ENCODE data around the gene GBP5.
"Not testable (repeated sequence)": the region's sequence is repeated elsewhere in the genome, so short reads cannot be mapped to it uniquely, and the experiment has no call there.

Gene GBP5

DNA sequence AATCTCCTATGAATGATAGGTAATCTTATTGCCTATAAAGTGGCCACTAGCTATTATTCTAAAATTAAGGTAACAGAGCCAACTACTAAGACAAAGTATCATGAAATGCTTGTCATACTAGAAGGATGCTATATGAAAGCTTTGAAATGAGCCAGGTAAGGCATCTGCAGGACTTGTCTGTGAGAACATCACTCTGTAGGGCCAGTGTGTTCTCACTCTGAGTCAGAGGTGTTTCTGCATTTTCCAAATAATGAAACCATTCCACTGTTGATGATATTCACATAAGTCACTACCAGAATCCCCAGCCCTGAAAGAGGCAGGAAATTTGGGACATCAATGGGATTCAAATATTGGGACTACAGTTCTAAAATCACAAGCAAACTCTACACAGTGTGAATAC lies 25.8 kb upstream of the GBP5 start:
- no peak overlapping the region for H3K27ac Mint-ChIP-seq (ENCODE audit: low read depth)
- ATAC-seq (replicated peaks; ENCODE audit: extremely low read depth, poor library complexity, severe bottlenecking) (no peak), DNase-seq (ENCODE audit: low spot score in 2 of 2) (no peak)
- H3K36me3 Mint-ChIP-seq (ENCODE audit: insufficient read depth) = no peaks in the 10 kb centered on the region
- peaks cover 23% of the 10 kb centered on the region for H3K4me1 Mint-ChIP-seq
- no peaks in the 10 kb centered on the region for H3K9me3 Mint-ChIP-seq
- H3K4me3 Mint-ChIP-seq = no peak overlapping the region
- no peaks in the 10 kb centered on the region for H3K27me3 Mint-ChIP-seq

DNA sequence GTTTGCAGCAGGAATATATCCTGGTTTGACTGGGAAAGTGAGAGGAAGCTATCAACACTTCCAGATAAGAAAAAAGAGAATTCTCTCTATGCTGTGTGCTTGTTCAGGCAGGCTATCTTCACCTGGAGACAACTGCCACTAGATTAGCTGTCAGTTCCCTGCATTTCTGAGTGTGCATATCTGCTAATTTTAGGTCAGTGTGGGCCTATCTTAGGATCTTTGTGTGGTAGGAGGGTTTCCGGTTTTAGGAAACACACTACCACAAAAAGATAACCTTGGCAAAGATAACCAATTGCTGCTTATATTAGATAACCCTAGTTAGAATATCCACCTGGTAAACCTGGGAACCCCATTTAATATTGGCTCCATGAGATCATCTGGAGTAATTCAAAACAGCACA lies 22.5 kb upstream of the GBP5 start:
- H3K4me1 Mint-ChIP-seq = peaks cover 21% of the 10 kb centered on the region
- H3K4me3 Mint-ChIP-seq = no peak overlapping the region
- DNase-seq (ENCODE audit: low spot score in 2 of 2) (no peak), ATAC-seq (replicated peaks; ENCODE audit: extremely low read depth, poor library complexity, severe bottlenecking) (no peak)
- no peaks in the 10 kb centered on the region for H3K27me3 Mint-ChIP-seq
- H3K27ac Mint-ChIP-seq (ENCODE audit: low read depth) = no peak overlapping the region
- H3K9me3 Mint-ChIP-seq = no peaks in the 10 kb centered on the region
- H3K36me3 Mint-ChIP-seq (ENCODE audit: insufficient read depth) = no peaks in the 10 kb centered on the region

DNA sequence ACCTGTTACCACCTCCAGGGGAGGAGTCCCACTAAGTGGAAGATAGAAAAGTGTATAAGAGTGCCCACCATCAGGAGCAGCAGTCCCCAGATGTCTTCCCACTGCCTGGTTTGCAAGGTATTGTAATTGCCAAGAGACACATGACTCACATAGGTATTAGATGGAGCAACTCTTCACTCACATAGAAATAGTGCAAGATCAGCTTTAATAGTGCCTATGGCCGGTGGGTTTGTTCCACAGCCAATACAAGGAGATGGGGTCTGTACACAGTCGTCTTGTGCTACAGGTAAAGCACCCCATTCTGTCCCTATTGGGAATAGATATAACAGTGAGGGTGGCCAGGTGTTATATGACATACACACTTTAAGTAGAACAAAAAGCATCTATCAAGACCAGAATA lies 18.6 kb upstream of the GBP5 start:
- Mint-ChIP-seq H3K4me3 (no peak overlapping the region), H3K27ac (ENCODE audit: low read depth) (no peak overlapping the region), H3K9me3 (no peaks in the 10 kb centered on the region), H3K27me3 (no peaks in the 10 kb centered on the region), H3K4me1 (peaks cover 28% of the 10 kb centered on the region), H3K36me3 (ENCODE audit: insufficient read depth) (peaks cover 5% of the 10 kb centered on the region)
- ATAC-seq (replicated peaks; ENCODE audit: extremely low read depth, poor library complexity, severe bottlenecking) = no peak
- DNase-seq (ENCODE audit: low spot score in 2 of 2) = no peak

DNA sequence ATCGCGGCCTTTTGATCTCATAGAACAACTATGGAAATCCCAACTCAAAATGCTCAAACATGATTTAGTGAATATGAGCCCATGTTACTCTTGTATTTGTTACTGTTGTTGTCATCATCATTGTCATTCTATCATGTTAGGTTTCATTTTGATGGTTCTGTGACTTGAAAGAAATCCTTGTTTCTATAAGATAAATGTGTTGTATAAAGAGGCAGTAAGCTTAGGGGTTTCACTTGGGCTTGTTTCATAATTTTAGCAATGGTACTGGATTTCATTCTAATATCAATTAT lies 15.3 kb upstream of the GBP5 start:
- no peaks in the 10 kb centered on the region for H3K9me3 Mint-ChIP-seq
- ATAC-seq (replicated peaks; ENCODE audit: extremely low read depth, poor library complexity, severe bottlenecking) (no peak), DNase-seq (ENCODE audit: low spot score in 2 of 2) (no peak)
- H3K36me3 Mint-ChIP-seq (ENCODE audit: insufficient read depth) = peaks cover 9% of the 10 kb centered on the region
- peaks cover 47% of the 10 kb centered on the region for H3K4me1 Mint-ChIP-seq
- H3K27ac Mint-ChIP-seq (ENCODE audit: low read depth) = peak overlapping the region; percentile 91
- H3K27me3 Mint-ChIP-seq = no peaks in the 10 kb centered on the region
- peak overlapping the region; percentile 71 for H3K4me3 Mint-ChIP-seq

DNA sequence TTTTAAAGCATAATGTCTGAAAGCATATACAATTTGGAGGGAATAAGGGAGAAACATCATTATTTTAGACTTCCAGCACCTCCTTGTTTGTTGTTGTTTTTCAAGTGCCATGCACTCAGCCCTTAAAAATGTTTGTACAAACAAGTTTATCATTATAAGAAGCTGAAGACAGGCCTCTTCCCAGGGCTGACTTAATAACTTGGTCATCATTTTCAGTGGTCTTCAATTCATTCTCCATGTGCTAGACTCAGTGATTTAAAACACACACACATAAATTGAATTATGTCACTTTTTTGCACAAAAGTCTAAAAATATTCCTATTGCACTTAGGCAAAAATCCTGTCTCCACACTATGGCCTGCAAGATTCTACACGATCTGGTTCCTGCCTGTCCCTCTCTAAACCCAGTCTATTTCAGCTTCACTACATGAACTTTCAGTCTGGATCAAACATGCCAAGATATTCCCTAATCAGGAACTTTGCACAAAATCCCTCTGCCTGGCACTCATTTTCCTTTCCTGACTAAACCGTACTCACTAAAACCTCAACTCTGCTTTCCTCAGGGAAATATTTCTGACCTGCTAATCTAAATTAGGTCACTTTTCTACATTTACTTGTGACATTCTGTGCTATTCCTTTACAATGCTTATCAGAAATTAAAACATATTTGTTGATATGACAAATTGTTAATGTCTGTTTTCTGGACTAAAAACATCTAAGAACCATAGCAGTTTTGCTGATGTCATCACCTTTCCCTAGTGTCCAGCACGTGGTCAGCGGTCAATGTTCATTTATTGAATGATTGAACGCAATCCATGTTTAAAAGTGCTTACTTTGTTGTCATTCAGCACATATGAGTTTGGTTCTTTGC lies 14.8 kb upstream of the GBP5 start:
- H3K27ac Mint-ChIP-seq (ENCODE audit: low read depth) = peak overlapping the region; percentile 91
- H3K36me3 Mint-ChIP-seq (ENCODE audit: insufficient read depth) = peaks cover 9% of the 10 kb centered on the region
- no peaks in the 10 kb centered on the region for H3K9me3 Mint-ChIP-seq
- ATAC-seq (replicated peaks; ENCODE audit: extremely low read depth, poor library complexity, severe bottlenecking) = no peak
- no peak for DNase-seq (ENCODE audit: low spot score in 2 of 2)
- peak overlapping the region; percentile 71 for H3K4me3 Mint-ChIP-seq
- peaks cover 47% of the 10 kb centered on the region for H3K4me1 Mint-ChIP-seq
- H3K27me3 Mint-ChIP-seq = no peaks in the 10 kb centered on the region

DNA sequence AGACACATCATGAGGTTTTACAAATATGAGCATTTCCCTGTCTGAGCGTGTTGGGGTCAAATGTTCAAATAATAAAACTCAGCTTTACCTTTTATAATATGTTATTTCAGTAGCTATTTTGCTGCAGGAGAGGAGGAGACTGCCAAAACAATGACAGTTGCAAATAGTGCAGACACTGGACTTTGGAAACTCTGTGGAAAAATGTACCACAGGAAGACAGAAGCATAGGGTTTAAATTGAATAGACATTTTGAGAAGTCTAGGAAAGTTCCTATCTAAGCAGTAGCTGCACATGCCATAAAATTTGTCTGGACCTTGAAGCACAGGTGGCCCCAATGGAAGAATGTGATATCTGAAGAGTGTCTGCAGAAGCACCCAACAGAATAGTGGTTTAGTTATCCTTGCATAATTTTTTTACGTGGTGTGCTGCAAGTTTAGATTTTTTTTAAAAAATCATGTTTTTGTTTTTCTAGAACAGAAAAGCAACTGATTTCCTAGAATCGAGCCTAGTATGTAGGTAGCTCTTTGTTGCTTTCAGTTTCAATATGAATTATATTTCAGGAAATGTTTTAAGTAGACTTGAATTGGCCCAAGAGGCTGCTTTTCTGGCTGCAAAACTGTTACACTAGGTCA lies 14.0 kb upstream of the GBP5 start:
- Mint-ChIP-seq H3K36me3 (ENCODE audit: insufficient read depth) (peaks cover 9% of the 10 kb centered on the region), H3K4me1 (peaks cover 54% of the 10 kb centered on the region), H3K4me3 (peak overlapping the region; percentile 71), H3K27ac (ENCODE audit: low read depth) (peak overlapping the region; percentile 91), H3K27me3 (no peaks in the 10 kb centered on the region), H3K9me3 (no peaks in the 10 kb centered on the region)
- ATAC-seq (replicated peaks; ENCODE audit: extremely low read depth, poor library complexity, severe bottlenecking) (peak; percentile 55), DNase-seq (ENCODE audit: low spot score in 2 of 2) (no peak)

DNA sequence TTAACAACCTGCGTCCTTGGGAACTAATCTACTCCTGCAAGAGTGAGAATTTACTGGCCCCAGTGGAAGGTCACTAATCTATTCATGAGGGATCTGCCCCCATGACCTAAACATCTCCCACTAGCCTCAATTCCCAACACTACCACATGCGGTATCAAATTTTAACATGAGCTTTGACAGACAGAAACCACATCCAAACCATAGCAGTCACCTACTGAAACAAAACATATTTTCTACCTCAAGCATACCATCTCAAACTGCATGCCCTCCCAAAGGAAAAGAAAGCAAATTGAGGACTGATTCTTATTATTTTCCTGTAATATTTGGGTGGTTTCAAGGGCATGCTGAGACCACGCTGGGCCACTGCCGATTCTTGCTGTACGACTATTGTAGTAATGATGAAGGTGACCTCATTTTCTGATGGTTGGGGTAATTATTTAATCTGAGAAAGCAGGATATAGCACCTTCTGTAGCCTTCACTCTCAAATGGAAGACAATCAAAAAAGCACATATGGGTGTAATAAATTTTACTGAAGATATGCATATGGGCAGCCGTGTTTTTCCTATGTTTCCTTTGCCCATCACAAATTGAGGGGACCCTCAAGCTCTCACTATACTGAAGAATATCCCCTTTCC lies 13.2 kb upstream of the GBP5 start:
- no peak for DNase-seq (ENCODE audit: low spot score in 2 of 2)
- H3K27ac Mint-ChIP-seq (ENCODE audit: low read depth) = peak overlapping the region; percentile 91

DNA sequence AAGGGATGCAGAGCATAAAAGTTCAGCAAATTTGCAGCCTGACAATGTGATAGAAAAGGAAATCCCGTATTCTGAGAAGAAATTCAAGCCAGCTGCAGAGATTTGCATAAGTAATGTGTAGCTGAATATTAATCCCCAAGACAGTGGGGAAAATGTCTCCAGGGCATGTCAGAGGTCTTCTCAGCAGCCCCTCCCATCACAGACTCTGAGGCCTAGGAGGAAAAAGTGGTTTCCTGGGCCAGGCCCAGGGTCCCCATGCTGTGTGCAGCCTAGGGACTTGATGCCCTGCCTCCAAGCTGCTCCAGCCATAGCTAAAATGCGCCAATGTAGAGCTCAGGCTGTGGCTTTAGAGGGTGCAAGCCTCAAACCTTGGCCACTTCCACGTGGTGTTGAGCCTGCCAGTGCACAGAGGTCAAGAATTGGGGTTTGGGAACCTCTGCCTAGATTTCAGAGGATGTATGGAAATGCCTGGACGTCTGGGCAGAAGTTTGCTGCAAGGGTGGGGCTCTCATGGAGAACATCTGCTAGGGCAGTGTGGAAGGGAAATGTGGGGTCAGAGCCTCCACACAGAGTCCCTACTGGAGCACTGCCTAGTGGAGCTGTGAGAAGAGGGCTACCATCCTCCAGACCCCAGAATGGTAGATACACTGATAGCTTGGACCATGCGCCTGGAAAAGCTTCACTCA lies 11.6 kb upstream of the GBP5 start:
- H3K27ac Mint-ChIP-seq (ENCODE audit: low read depth) = peak overlapping the region; percentile 91
- not testable (repeated sequence) for H3K4me3 Mint-ChIP-seq; DNase-seq (ENCODE audit: low spot score in 2 of 2); H3K36me3 Mint-ChIP-seq (ENCODE audit: insufficient read depth); H3K27me3 Mint-ChIP-seq; ATAC-seq (replicated peaks; ENCODE audit: extremely low read depth, poor library complexity, severe bottlenecking); H3K9me3 Mint-ChIP-seq
- peaks cover 79% of the 10 kb centered on the region for H3K4me1 Mint-ChIP-seq

More for the DNA sequence above, 13.2 kb upstream of the GBP5 start:
- Mint-ChIP-seq H3K4me3 (peak overlapping the region; percentile 71), H3K4me1 (peaks cover 62% of the 10 kb centered on the region), H3K36me3 (ENCODE audit: insufficient read depth) (peaks cover 9% of the 10 kb centered on the region), H3K9me3 (no peaks in the 10 kb centered on the region), H3K27me3 (no peaks in the 10 kb centered on the region)
- ATAC-seq (replicated peaks; ENCODE audit: extremely low read depth, poor library complexity, severe bottlenecking) = peak; percentile 78

DNA sequence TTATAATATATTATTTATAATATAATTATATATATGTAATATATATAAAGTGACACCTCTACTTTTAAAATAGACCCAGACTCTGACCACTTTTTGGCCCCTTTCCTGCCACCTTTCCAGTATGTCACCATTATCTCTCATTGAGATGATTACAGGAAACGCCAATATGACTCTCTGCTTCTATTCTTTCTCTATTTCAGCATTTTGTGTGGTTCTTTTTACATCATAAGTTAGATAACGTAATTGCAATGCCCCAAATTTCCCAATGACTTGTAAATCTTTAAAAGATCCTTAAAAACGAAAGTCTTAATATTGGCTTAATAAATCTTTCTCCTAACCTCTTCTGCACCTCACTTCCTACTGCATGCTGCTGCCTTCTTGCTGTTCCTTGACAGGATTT lies 8.1 kb upstream of the GBP5 start:
- Mint-ChIP-seq H3K4me1 (peaks cover 85% of the 10 kb centered on the region), H3K27ac (ENCODE audit: low read depth) (peak overlapping the region; percentile 84), H3K9me3 (no peaks in the 10 kb centered on the region), H3K4me3 (no peak overlapping the region), H3K27me3 (no peaks in the 10 kb centered on the region), H3K36me3 (ENCODE audit: insufficient read depth) (peaks cover 6% of the 10 kb centered on the region)
- ATAC-seq (replicated peaks; ENCODE audit: extremely low read depth, poor library complexity, severe bottlenecking) (no peak), DNase-seq (ENCODE audit: low spot score in 2 of 2) (no peak)

DNA sequence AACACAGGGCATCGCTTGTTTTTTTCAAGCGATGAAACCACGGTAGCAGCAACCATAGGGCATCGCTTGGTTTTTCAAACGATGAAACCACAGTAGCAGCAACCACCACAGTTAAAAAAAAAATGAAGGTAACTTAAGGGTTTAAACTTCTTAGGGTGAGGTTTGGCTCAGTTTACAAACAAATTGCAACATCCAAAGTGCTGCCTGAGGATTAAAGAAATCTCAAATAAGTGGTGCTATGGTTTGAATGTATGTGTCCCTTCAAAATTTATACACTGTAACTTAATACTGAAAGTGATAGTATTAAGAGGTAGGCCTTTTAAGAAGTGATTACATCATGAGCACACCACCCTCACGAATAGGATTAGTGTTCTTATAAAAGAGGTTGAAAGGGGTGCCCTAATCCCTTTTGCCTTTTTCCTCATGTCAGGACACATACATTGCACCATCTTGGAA lies 6.4 kb upstream of the GBP5 start:
- Mint-ChIP-seq H3K4me3 (peak overlapping the region; percentile 54), H3K4me1 (peaks cover 85% of the 10 kb centered on the region), H3K27me3 (no peaks in the 10 kb centered on the region), H3K27ac (ENCODE audit: low read depth) (peak overlapping the region; percentile 94), H3K9me3 (no peaks in the 10 kb centered on the region), H3K36me3 (ENCODE audit: insufficient read depth) (peaks cover 6% of the 10 kb centered on the region)
- DNase-seq (ENCODE audit: low spot score in 2 of 2) (no peak), ATAC-seq (replicated peaks; ENCODE audit: extremely low read depth, poor library complexity, severe bottlenecking) (peak; percentile 56)

DNA sequence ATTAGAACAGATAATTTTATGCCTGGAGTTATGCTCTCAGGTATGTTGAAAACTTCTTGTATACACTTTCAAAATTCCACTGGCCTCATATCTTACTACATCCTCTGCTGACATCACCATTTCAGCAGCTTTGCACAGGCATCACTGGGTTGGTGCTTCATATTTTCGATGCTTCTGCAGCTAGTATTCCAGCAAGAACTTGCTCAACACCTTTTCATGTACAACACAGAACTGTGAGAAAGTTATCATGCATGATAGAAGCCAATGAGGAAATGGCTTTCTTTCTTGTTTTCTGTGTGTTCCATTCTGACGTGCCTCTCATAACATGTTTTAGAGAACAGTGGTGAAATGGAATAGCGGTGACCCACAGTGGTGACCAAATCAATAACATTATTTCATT lies 5.1 kb upstream of the GBP5 start:
- Mint-ChIP-seq H3K36me3 (ENCODE audit: insufficient read depth) (peaks cover 6% of the 10 kb centered on the region), H3K9me3 (no peaks in the 10 kb centered on the region), H3K27ac (ENCODE audit: low read depth) (peak overlapping the region; percentile 94), H3K4me1 (peaks cover 77% of the 10 kb centered on the region), H3K4me3 (peak overlapping the region; percentile 43), H3K27me3 (no peaks in the 10 kb centered on the region)
- peak; percentile 57 for ATAC-seq (replicated peaks; ENCODE audit: extremely low read depth, poor library complexity, severe bottlenecking)
- DNase-seq (ENCODE audit: low spot score in 2 of 2) = no peak

DNA sequence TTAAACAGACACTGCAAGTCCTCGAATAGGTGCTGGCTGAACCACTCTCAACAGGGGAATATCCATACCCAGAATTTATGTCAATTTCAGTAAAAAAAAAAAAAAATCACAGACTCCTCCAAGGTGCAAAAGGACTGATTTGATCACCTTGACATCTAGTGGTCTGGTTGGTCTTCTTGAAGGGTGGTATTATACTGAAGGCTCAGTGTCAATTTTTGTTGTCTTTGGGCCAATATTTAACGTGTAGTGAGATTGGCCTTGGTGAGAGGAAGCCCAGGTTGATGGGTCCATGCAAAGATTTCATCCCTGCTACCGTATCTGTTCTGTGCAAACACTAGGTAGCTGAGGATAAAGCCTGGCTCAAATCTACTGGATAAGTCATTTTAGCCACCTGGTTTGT lies 4.0 kb upstream of the GBP5 start:
- Mint-ChIP-seq H3K27ac (ENCODE audit: low read depth) (no peak overlapping the region), H3K9me3 (no peaks in the 10 kb centered on the region), H3K27me3 (no peaks in the 10 kb centered on the region), H3K4me3 (no peak overlapping the region), H3K36me3 (ENCODE audit: insufficient read depth) (peaks cover 8% of the 10 kb centered on the region), H3K4me1 (peaks cover 71% of the 10 kb centered on the region)
- DNase-seq (ENCODE audit: low spot score in 2 of 2) = no peak
- ATAC-seq (replicated peaks; ENCODE audit: extremely low read depth, poor library complexity, severe bottlenecking) = no peak

Measured in central memory CD8-positive, alpha-beta T cell (primary cell).